Stimulated activated CD8-positive, alpha-beta memory T cell treated with anti-CD3 and anti-CD28 coated beads, Interleukin-4, amount 100 ng/mL, for 48 hours (primary cell): ENCODE measurements around the gene LPIN2.
"Not testable (repeated sequence)": the region's sequence is repeated elsewhere in the genome, so short reads cannot be mapped to it uniquely, and the experiment has no call there.

Experiments
- DNase-seq: peaks from one replicate; pipeline ENCODE4 v3.0.0-alpha.2; 2020

The LPIN2 gene

DNA sequence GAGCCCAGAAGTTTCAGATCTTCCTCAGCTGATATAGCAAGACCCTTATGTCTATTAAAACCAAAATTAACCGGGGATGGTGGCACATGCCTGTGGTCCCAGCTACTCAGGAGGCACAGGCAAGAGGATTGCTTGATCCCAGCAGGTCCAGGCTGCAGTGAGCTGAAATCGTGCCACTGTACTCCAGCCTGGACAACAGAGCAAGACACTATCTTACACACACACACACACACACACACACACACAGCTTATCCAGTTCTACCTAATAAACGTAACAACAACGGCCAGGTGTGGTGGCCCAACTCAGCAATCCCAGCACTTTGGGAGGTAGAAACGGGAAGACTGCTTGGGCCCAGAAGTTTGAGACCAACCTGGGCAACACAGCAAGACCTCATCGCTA is 7.5 kb downstream of the LPIN2 start:
- DNase-seq = no peak

DNA sequence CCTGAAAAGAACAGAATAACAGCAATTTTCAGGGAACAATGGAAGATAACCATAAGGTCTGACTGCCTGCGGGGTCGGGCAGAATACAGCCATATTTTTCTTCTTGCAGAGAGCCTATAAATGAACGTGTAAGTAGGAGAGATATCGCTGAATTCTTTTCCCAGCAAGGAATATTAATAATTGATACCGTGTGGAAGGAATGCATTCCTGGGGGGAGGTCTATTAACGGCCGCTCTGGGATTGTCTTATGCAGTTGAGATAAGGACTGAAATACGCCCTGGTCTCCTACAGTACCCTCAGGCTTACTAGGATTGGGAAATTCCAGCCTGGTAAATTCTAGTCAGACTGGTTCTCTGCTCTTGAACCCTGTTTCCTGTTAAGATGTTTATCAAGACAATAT is 9.2 kb downstream of the LPIN2 start:
- not testable (repeated sequence) for DNase-seq

DNA sequence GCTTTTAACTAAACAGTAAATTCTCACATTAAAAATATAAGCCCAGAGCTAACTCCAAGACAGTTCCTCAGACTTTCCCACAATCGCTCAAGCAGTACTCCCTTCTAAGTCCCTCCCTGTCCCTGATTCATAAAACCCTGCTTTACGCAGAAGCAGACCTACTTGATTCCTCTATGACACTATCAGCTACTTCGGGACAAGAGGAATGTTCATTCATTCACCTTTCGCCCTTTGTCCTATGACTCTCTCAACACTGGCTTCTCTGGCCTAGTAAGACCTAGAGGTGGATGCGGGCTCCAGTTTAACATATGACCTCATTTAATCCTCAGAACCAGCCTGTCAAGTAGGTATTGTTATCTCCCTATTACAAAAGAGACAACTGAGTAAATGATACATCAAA is 10.2 kb downstream of the LPIN2 start:
- DNase-seq = no peak

DNA sequence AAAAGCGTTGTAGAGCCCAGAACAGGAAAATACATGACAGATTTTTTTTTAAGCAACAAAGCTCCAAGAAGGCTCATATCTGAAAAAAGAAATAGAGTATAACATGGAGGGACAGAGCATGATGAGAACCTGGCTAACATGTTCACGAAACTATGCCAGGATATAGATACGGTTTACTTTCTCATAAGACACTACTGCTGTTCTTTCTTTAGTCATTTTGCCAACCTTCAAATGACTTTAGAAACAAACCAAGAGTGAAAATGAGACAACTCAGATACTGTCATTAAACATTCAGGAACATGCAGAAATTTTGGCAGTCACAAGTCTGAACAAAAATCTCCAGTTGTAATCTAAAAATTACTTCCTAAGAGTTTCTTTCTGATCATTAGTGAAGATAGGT is 14.3 kb downstream of the LPIN2 start:
- DNase-seq = no peak

DNA sequence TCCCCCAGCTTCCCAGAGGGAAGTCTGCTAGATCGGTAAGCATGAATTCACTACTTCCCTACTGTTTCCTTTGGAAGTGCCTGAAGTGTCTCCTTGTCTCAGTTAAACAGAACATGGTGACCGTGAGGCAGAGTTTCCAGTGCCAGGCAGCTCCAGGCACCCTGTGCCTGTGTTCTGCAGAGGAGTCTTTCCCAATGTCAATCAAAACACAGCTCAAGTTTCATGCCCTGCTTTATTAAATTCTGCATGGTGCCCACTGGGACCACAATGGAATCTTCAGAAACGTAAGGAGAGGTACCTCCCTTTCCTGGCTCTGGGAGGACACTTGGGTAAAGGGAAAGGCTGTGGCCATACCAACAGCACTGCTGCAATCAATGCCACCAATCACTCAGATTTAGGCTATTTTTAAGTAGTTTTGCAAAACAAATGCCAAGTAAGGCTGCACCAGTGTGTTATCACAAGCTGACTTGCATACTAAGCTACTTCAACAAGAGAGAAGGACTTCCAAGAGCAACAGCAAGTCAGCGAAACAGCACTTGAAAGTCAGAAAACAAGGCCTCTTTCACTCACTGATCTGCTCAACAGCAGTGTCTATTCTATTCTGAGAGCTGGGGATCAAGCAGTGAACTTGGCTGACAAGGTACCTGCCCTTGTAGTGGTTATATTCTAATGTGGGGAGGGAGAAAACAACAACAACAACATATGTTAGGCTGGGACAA is 14.9 kb downstream of the LPIN2 start:
- DNase-seq = no peak

DNA sequence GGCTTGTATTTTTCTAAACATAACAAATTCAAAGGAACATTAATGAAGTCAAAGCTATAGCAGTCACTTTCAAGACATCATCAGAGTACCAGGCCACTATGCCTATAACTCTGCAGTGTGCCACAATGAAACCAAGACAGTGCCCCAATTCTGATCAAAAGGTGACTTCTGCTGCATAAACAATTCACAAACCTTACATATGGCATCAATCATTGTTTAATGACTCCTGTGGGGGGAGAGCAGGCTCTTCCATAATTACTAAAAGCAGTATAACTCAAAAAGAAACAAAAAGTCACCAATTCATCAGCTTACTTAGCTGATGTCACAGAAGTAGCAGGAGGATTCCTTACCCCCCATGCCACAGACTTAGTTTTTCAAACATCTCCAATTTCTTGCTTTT is 15.5 kb downstream of the LPIN2 start:
- DNase-seq = no peak

DNA sequence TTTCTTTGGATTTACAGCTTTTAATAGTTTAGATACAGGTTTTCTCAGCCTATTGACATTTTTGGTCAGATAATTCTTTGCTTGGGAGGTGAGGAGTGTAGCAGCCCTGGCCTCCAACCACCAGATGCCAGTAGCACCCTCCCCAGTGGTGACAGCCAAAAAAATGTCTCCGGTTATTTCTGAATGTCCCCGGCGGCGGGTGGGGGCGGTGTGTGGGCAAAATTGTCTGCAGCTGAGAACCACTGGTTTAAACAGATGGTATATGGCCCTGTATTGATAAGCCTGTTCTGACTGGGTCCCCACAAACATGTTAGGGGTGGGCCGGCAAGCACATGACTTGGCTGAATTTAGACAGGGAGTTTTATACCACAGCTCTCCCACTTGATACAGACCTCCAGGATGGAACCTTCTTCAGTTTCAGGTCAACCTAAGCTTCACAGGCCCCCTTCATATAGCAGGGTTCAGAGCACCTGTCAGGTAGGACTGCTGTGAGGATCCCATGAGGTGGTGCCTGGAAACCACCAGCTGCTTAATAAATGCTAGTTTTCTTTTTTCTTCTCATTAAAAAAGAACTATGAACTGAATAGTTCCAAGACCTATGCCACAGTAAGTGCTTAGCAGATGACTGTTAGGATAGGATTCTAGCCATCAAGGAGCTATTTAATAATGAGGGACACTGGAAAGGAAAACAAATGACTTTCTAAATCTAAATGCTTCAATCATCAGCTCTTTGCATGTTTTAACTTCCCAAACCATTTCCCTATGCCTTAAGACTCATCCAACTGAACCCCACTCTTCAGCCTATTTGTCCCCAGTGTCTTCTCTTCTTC is 18.1 kb downstream of the LPIN2 start:
- DNase-seq = peak; percentile 84

DNA sequence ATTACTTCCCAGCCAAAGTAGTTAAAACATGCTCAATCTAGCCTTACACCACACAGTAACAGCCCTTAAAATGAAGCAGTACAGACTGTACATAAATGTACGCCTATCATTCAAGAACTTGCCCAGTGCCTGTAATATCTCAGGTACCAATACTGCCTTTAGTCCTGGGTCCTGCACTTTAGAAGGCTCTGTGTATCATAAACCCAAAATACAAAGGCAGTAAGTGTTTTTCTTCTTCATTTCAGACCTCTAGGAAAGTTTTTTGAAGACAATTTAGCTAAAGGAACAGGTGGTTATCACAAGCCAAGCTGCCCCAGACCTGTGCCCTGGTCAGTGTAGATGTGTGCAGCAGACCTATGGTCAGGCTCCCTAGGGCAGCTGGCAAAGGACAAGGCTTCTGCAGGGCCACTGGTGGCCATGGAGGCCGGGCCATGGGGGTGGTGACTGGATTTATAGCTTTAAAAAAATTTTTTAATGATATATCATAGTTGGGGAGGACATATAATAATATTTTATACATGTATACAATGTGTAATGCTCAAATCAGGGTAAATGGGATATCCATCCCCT is 18.8 kb downstream of the LPIN2 start:
- DNase-seq = no peak

DNA sequence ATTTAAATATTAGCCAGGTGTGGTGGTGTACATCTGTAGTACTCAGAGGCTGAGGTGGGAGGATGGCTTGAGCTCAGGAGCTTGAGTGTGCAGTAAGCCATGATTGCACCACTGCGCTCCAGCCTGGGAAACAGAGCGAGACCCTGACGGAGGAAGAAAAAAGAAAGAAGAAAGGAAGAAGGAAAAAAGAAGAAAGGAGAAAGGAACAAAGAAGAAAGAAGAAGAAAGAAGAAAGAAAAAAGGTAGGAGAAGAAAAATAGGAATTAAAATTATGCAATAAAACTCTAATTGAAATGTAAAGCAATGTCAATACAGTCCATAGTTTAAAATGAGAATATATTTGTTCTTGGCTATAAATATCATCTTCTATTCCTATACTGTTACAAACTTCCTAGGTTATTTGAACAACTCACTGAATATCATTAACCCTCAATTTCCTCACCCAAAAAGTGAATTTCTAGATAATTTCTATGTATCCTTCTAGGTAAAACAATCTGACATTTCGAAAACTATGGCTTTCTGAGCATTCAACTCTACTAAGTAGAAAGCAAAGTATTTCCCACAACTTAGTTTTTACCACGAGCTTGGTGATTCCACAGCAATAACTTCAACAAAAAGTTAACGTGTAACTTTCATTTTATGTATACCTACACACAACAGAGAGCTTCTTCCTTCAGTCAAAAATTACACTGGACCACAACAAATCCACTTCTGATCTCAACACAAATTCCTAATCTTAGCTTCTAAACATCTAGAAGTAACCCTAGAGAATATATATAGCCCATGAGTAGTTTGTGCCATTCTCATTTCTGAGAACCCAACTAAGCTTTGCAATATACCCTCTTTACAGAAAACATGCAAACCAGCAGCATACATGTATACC is 19.7 kb downstream of the LPIN2 start:
- no peak for DNase-seq

DNA sequence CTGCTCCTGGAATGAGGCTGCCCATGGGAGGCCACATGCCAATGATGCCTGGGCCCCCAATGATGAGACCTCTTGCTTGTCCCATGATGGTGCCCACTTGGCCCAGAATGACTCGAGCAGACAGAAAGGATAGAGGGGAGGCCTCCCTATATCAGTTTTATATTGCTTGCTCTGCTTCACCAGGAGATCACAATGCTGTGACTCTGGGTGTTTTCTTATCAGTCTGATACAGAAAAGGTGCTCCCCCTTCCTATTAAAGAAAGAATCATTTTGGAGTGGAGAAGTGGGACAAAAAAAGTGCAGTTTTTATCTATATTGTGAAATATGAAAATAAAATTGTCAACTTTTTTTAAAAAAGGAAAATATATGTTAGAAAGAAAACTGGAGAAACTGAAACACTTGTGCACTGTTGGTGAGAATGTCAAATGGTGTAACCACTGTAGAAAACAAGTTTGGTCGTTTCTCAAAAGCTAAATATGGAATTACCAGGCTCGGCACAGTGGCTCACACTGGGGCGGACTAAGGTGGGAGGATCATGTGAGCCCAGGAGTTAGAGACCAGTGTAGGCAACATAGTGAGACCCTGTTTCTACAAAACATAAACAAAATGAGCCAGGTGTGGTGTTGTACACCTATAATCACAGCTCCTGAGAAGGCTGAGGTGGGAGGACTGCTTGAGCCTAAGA is 21.8 kb downstream of the LPIN2 start:
- DNase-seq = no peak

DNA sequence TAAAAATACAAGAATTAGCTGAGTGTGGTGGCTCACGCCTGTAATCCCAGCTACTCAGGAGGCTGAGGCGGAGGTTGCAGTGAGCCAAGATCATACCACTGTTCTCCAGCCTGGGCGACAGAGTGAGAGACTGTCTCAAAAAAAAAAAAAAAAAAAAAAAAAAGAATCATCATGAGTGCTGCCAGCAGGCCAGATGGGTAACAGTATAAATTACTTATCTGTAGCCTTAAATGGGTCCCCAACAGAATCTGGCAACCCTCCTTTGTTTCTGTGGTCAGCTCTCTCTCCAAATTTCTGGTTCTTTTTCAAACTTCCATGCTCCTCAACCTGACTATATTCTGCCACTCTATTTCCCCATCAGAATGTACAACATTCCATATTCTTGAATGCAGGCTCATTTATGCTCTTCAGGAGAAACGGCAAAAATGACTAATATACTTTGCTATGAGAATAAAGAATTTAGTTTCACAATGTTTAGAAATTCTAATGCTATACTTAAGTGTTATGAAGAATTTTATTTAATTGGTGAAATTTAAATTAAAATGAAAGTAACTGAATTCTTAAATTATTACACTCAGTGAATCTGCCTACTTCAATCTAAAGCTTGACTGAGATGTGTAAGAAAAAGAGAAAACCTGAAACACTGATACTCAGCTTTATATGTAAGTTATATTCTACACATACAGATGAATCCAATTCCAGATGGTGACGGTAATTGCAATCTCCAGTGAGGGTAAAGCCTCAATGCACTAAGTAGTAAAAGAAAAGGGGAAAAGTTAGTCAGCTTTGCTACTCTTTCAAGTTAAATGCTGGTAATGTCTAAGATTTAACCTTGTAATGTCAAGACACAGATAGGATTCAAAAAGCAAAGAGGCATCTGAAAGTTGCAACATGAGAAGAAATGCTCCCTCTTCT is 24.8 kb downstream of the LPIN2 start:
- DNase-seq = no peak

DNA sequence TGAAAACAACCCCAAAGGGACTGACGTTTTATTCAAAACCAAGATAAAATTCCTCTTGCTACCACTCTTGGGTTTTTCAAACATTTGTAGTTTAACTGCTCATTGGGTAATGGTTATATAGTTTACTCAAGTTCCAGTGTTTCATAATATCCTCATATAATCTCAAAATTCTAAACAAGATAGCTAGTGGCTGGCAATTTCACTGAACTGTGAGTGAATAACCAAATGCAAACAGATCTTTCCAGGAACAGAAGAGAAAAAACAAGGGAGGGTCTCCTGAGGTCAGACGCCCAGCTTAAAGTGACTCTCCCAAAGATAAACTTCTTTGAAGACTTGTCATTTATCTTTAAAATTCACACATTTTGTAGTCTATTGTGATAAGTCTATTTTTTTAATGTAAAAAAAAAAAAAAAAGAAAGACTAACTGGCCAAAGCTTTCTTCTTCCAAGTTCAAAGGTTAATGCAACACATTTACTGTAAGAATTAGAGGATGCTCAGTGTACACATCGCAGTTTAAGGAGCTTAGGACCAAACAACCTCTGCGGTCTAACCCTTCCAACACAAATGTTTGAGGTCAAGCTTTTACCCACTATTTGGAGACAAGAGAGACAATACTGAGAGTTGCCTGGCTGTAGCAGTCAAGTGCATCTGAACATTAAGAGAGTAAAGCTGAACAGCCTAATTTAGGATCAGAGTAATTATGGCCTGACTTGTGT is 26.6 kb downstream of the LPIN2 start:
- no peak for DNase-seq

DNA sequence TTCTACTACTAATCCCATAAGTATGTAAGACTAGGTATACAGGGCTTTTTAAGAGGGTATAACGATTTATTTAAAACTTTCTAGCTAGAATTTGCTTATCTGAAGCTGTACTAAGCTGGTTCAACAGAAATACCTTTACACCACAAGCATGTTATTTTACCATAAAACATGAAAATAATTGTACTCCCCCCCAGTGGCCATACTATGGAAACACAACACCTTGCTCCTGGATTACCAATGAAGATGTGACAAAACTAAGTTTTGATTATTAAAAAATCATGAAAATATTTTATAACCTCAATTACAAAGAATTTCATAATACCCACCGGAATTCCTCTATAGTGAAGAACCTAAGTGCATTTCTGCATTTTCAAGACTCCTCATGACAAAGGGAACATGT is 27.3 kb downstream of the LPIN2 start:
- DNase-seq = no peak

DNA sequence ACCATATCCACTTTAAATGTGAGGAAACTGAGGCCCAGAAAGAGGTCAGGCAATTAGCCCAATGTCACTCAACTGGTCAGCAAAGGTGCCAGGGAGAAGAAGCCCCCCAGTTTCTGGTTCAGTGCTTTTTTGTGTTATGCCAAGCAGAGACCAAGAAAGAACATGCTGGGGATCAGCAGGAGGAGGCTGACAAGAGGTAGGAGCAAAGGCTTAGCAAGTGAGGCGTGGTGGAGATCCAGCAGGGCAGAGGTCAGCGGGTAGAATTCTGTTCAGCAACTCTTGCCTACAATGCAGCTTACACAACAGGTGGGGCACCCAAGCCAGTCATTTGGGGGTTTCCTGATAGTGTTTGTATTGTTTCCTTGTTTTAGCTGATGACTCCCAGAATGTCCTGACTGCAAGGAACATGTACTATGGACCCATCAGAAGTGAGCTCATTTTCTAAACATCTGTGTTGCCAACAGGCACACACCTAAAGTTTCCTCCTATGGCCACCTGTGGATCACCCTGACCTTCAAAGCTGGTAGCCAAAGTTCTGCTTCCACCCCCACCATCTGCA is 28.2 kb downstream of the LPIN2 start:
- DNase-seq = no peak

DNA sequence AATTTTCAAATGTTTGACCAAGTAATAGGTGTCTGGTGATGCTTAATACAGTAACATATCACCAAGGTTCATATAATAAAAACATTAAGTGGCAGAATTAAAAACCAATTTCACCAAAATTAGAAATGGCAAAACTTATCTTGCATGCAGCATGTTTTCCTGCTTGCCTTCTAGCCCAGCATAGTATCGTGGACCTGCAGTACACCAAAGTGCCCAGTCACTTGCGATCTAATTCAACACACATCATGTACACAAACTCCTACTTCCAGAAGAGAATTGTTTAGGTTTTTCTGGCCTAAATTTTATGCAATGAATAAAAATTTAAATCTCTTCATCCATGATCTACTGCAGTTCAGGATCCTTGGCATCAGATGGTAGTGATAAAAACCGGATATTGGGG is 28.9 kb downstream of the LPIN2 start:
- DNase-seq = no peak

DNA sequence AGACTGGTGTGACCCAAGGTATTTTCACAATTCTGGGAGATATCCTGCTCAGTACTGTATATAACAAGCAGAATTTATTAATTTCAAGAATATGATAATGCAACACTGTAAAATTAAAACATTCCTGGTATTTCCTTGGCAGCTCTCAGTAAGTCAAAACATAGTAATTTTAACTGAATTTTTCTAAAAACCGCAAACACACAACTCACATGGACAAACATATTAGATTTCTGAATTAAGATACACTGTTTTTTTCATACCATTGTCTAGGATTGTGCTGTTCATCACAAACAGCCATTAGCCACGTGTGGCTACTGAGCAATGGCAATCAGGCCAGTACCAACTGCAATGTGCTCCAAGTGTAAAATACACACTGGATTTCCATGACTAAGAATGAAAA is 29.6 kb downstream of the LPIN2 start:
- no peak for DNase-seq

DNA sequence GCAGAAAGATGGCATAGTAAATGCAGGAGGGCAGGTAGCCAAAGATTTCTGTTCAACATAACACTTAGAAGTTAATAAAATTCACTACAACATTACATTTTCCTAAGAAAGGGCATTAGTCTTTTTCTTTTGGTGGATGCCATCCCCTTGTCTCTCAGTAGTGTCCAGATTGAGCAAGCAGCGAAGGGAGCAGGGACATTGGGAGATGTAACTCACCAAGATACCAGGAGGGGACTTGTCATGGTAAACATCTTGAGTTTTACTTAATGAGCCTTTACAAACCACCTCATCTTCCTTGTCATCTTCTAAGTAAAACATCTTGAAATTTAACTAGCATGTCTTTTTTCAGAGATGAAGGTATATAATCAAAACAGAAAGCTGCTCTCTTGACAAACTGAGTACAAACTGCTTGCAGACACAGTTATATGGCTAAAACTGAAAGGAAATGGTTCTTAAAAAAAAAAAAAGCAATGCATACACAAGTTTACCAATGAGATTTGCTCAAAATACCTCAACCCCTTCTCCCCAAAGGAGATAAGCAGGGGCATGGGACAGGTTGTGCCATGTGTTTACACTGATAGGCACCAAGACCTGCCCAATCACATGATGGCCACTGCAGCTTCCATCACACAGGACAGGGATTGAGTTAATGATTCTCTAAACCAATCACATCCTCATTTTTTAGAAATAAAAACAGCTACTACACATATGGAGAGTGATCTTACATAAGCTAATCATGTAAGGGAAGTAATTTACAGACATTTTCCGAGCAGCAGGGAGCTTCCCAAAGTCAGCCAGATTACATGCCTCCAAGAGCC is 30.3 kb downstream of the LPIN2 start:
- no peak for DNase-seq

DNA sequence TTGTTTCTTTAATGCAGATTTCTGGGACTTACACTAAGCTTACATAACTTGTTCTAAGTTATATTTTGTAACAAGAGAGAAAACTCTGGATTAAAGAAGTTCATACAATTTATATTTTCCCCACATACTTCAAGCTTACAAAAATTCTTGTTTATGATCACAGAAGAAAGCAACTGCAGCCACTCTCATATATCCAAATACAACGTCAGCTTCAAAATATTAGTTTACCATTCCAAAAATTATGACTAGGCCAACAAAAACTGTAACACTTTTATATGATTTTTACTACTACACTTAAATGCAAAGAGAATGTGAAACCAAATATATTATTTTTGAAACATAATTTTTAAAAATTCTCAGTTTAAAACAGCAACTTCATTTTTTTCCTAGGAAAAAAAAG is 30.9 kb downstream of the LPIN2 start:
- DNase-seq = no peak

DNA sequence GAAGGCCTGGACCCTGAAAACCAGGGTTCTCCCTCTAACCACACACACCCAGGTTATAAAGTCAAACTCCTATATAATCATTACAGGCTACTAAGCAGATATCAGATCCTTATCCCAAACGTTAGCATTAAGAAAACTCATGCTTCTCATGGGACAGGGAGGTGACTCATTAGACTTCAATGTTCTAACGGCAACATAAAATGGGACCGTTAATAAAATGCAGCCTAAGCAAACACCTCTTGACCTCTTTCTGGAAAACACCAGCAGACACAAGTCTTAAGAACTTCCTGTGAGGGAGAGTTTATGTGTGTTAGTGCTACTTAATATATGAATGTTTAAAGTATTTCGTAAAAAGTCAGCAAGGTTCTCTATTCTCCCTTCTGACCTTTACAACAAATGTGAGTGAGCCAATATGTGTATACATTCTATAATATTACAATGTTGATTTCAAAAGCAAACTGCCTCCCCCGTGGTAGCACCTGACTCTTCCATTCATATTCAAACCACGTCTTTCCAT is 31.7 kb downstream of the LPIN2 start:
- no peak for DNase-seq
